A204.1 (cell line): ENCODE results near the gene SLC25A19.

Experiments used
- FAIRE-seq: peaks from 2 replicates; lab custom pipeline; 2012; peaks lifted over from hg19 to GRCh38; lab: Jason Lieb, UNC

Gene SLC25A19

GRCh38 chr17:75241502-75241901 lies 47.7 kb downstream of the SLC25A19 start:
- no peak for FAIRE-seq

DNA sequence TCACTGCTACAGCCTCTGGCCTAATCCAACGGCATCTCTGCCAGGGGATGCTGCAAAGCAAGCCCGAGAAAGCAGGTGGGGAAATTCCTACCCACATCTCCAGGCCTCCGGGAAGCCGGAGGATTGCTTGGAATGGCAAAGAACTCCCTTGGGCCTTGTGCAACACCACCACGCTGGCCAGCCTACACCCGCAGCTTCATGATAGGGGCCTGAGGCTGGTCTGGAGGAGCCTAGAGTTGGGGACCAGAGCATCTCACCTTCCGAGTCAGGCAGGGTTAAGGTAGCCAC lies 48.1 kb downstream of the SLC25A19 start:
- FAIRE-seq, result no peak

DNA sequence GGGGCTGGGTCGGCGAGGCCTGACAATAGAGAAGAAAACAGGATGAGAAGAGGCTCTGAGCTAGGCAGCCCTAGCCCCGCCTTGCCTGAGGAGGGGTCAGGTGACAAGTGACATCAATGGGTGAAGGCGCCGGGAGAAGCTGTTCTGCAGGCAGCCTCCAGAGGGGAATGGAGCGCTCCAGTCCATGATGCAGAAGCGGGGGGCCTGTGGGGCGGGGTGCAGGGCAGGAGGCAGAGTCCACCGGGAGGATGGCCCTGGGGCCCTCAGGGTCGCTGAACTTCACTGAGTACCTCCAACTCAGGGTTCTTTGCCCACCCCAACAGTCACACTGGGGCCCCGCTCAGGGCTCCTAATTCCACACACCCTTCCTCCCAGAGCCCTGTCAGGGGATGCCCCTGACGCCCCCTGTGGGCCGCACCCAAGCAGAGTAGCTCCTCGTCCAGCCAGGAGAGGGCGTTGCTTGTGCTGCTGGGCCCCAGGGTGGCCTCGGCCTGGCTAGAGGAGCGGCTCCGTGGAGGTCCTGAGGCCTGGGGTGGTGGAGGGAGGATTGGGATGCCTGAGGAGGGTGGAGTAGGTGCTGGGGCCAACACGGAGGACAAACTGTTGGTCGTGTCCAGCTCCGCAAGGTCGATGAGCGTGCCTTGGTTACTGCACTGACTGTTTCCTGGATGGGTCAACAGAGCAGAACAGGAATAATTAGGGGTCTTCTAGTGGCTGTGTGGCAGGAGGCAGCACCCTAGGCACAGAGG lies 48.7 kb downstream of the SLC25A19 start:
- no peak for FAIRE-seq

- no peak for FAIRE-seq
These were observed 49.3 kb downstream of the SLC25A19 start for GRCh38 chr17:75239778-75240393.

DNA sequence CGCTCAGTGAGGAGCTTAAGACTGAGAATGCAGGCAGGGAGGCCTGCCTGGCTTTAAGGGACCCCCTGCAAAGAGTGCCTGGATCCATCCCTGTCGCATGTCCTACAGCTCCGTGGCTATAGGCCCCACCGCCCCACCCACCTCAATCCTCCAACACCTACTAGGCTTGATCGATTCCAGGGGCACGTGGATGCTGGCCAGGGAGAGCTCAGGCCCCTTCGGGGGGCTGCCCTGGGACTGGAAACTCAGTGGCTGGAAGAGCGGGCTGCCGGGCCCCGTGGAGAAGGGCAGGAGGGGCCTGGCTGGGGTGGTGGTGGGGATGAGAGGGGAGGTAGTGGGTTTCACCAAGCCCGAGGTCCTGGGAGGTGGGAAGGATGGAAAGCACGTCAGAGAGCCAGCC lies 50.0 kb downstream of the SLC25A19 start:
- FAIRE-seq, result no peak

DNA sequence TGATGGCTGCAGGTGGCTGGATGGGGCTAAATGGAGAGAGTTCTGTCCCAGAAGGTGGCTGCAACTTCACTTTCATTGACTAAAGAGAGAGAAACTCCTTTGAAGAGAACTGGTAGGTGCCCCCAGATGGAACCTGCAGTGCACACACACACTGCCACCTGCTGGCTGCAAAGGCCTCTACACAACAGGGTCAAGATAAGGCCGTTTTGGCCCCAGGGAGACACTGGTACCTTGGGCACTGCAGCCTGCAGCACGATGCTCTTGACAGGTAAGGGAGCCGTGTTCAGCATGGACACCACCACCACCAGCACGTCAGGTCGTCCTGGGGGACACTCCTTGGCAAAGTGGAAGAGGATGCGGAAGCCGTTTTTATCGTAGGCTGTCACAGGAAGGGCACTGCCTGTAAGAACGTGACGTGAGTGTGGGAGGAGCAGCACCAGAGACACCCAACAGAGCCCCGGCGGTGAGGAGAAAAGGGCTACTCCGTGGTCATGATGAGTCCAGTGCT lies 50.5 kb downstream of the SLC25A19 start:
- FAIRE-seq, result no peak

- FAIRE-seq, result no peak
These were observed 51.1 kb downstream of the SLC25A19 start for GRCh38 chr17:75238020-75238580.

DNA sequence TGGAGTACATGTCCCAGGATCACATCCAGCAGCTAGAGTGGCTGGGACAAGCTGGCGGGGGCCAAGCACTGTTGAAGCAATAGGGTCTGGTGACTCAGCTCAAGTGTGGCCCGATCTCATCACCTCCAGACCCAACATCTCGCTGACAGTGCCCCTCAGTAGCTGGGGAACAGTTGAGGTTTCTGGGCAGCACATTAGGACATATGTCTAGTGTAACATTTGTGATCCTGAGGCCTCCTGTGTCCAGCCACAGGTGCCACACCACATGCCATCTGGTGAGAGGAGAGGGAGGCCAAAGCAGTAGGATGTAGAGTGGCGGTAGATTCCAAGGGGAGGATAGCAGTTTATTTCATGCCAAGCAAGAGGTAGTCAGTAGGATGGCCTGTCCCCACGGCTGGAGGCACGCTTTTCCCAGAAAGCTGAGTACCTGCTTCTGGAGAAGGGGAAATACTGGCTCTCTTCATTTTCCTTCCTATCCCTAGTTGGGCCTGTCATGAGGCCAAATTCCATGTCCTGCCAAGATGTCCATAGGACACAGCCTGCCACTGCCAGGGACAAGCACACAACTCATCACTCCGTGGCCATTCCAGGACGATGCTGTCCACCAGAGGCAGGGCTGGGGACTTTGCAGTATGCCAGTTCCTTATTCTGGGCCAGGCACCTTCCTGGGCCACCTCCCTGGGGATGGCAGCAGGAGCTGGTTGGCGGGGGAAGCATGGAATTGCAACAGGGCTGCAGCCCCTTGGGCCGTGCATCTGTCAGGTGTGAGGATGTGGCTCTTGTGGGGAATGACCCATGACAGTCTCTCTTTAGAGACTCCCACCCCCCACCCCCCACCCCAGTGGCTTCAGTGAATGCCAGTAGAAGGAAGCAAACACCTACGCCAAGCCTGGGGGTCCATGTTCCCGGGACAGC lies 51.9 kb downstream of the SLC25A19 start:
- no peak for FAIRE-seq

GRCh38 chr17:75232786-75233185 lies 56.4 kb downstream of the SLC25A19 start:
- FAIRE-seq, result no peak

- no peak for FAIRE-seq
These were observed 57.3 kb downstream of the SLC25A19 start for GRCh38 chr17:75231741-75232464.

- FAIRE-seq, result no peak
These were observed 58.2 kb downstream of the SLC25A19 start for GRCh38 chr17:75231071-75231470.

DNA sequence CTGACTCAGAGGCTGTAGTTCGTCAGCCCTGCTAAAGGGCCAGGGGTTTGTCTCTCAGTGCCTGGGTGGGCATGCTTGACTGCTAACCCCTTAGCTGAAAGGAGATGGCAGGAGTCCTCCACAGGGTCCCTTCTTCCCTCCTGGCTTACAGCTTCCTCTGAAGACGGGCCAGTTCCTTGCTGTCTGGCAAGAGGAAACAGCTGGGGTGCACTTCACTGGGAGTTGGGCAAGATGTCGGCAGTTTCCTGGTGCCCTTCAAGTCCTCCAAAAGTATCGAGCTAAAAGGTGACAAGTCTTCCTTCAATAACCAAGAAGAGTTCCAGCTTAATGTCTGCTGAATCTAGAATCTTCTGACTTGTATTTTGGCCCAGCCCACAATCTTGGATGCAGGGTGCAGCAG lies 60.4 kb downstream of the SLC25A19 start:
- FAIRE-seq, result no peak

DNA sequence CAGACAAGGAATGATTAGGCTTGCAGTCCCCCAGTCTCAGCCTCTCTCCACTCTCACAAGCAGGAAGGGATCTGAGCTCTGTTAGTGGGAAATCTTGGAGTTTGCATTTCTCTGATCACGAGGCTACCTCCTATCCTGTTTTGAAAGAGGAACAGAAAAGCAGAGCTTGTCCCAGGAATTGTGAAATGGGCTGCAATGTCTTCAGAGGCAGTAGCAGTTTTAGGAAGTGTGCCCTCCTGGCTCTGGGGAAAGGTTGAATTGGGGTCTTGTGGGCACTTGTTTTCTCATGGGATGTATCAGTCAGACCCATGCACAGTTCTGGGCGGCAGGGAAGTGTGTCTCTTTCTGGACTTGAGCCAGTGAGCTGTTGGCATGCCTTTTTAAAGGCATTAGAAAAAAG lies 60.9 kb downstream of the SLC25A19 start:
- no peak for FAIRE-seq

- FAIRE-seq, result no peak
These were observed 61.5 kb downstream of the SLC25A19 start for GRCh38 chr17:75227729-75228128.

DNA sequence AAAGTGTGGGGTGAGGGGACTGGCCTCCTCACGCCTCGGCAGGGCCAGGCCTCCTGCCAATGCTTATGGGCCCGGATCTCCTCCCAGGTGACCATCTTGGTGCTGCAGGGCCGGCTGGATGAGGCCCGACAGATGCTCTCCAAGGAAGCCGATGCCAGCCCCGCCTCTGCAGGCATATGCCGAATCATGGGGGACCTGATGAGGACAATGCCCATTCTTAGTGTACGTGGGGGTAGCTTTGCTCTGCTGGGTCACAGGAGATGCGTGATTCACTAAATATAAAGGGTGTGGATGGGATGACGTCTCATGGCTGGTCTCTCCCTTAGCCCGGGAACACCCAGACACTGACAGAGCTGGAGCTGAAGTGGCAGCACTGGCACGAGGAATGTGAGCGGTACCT lies 64.2 kb downstream of the SLC25A19 start:
- FAIRE-seq, result no peak
